Nephron progenitor cell (in vitro differentiated cells): ENCODE results near the gene PPM1A.
A peak's percentile ranks its signal among the peaks of the same experiment; 100 is the strongest.

Experiments
- DNase-seq: peaks from one replicate; pipeline ENCODE4 v3.0.0; 2021
- H3K27ac Mint-ChIP-seq: 2 replicates; pipeline ENCODE4 v1.8.0; 2021; ENCODE audit warnings: mild to moderate bottlenecking, moderate library complexity, mixed read lengths
- H3K27me3 Mint-ChIP-seq: 2 replicates; pipeline ENCODE4 v1.8.0; 2021; ENCODE audit warnings: mild to moderate bottlenecking, low read depth, mixed read lengths; ENCODE audit not compliant: poor library complexity
- H3K36me3 Mint-ChIP-seq: 2 replicates; pipeline ENCODE4 v1.8.0; 2021; ENCODE audit warnings: low read depth, mixed read lengths
- H3K4me1 Mint-ChIP-seq: 2 replicates; pipeline ENCODE4 v1.8.0; 2021; ENCODE audit warnings: mixed read lengths
- H3K4me3 Mint-ChIP-seq: 2 replicates; pipeline ENCODE4 v1.8.0; 2021; ENCODE audit warnings: mild to moderate bottlenecking, moderate library complexity, mixed read lengths
- H3K9me3 Mint-ChIP-seq: 2 replicates; pipeline ENCODE4 v1.8.0; 2021; ENCODE audit warnings: mild to moderate bottlenecking, moderate library complexity, mixed read lengths
- CTCF ChIP-seq: fragments of 200-600 bp; sonication (generic); IDR thresholded peaks from 2 replicates; pipeline ENCODE4 v1.5.0; 2021; ENCODE audit warnings: antibody characterized with exemption

Gene PPM1A

GRCh38 chr14:60274448-60274847 is 25.4 kb downstream of the PPM1A start:
- Mint-ChIP-seq H3K36me3 (peaks cover 67% of the 10 kb centered on the region), H3K4me1 (peaks cover 27% of the 10 kb centered on the region), H3K4me3 (no peak overlapping the region), H3K27ac (peak overlapping the region; percentile 30), H3K27me3 (no peaks in the 10 kb centered on the region), H3K9me3 (peaks cover 47% of the 10 kb centered on the region)
- TF ChIP-seq CTCF: no peak
- no peak for DNase-seq

GRCh38 chr14:60275932-60276331 is 26.9 kb downstream of the PPM1A start:
- H3K36me3 Mint-ChIP-seq: peaks cover 63% of the 10 kb centered on the region
- peaks cover 27% of the 10 kb centered on the region for H3K4me1 Mint-ChIP-seq
- DNase-seq: no peak
- peaks cover 36% of the 10 kb centered on the region for H3K9me3 Mint-ChIP-seq
- H3K4me3 Mint-ChIP-seq: no peak overlapping the region
- no peak overlapping the region for H3K27ac Mint-ChIP-seq
- no peak for TF ChIP-seq CTCF
- H3K27me3 Mint-ChIP-seq: no peaks in the 10 kb centered on the region

- H3K4me3 Mint-ChIP-seq: no peak overlapping the region
- peaks cover 27% of the 10 kb centered on the region for H3K4me1 Mint-ChIP-seq
- H3K27ac Mint-ChIP-seq: no peak overlapping the region
- H3K9me3 Mint-ChIP-seq: peaks cover 32% of the 10 kb centered on the region
- no peaks in the 10 kb centered on the region for H3K27me3 Mint-ChIP-seq
- DNase-seq: no peak
- H3K36me3 Mint-ChIP-seq: peaks cover 59% of the 10 kb centered on the region
- TF ChIP-seq CTCF: no peak
These were observed 27.3 kb downstream of the PPM1A start for GRCh38 chr14:60276347-60276746.

GRCh38 chr14:60277605-60278190 is 28.7 kb downstream of the PPM1A start:
- peaks cover 27% of the 10 kb centered on the region for H3K4me1 Mint-ChIP-seq
- no peak overlapping the region for H3K27ac Mint-ChIP-seq
- TF ChIP-seq CTCF: no peak
- no peak for DNase-seq
- peaks cover 54% of the 10 kb centered on the region for H3K36me3 Mint-ChIP-seq
- peaks cover 24% of the 10 kb centered on the region for H3K9me3 Mint-ChIP-seq
- H3K4me3 Mint-ChIP-seq: no peak overlapping the region
- H3K27me3 Mint-ChIP-seq: no peaks in the 10 kb centered on the region

- Mint-ChIP-seq H3K4me1 (peaks cover 22% of the 10 kb centered on the region), H3K27me3 (no peaks in the 10 kb centered on the region), H3K4me3 (no peak overlapping the region), H3K9me3 (peaks cover 18% of the 10 kb centered on the region), H3K27ac (no peak overlapping the region), H3K36me3 (peaks cover 54% of the 10 kb centered on the region)
- no peak for TF ChIP-seq CTCF
- no peak for DNase-seq
These were observed 29.3 kb downstream of the PPM1A start for GRCh38 chr14:60278350-60278749.

GRCh38 chr14:60287452-60287851 is 38.4 kb downstream of the PPM1A start:
- H3K4me3 Mint-ChIP-seq: no peak overlapping the region
- DNase-seq: no peak
- H3K4me1 Mint-ChIP-seq: no peaks in the 10 kb centered on the region
- TF ChIP-seq CTCF: no peak
- H3K27me3 Mint-ChIP-seq: no peaks in the 10 kb centered on the region
- H3K27ac Mint-ChIP-seq: peak overlapping the region; percentile 31
- no peaks in the 10 kb centered on the region for H3K9me3 Mint-ChIP-seq
- peaks cover 37% of the 10 kb centered on the region for H3K36me3 Mint-ChIP-seq
